ENCODE data around the gene SP100.
"Not testable (repeated sequence)": the region's sequence is repeated elsewhere in the genome, so short reads cannot be mapped to it uniquely, and the experiment has no call there.

SP100 gene

GRCh38 chr2:230416061-230416721, at the start of gene SP100:
SP100 (plus strand) TSS chr2:230416201; CDS start chr2:230416297, 96 bp downstream.
- no peak for DNase-seq (ENCODE audit: low read depth, low spot score)

DNA sequence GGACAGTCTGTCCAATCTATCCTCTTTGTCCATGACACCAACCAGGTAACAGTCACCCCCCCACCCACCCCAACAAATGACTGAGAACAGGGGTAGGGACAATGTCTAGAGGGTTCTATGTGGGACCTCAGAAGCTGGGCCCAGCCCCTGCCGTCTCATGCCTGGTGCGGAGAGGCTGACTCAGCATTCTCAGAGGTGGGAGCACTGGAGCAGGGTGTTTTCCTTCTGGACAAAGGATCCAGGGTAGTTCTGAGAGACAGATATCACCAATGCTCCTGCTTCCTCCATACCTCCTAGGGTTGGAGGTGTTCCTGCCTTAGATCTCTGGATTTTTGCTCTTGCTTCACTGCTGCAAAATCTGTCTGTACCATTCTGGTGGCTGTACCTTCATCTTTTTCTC, 33.9 kb upstream of the SP100 start:
- DNase-seq (ENCODE audit: low read depth, low spot score) = no peak

GRCh38 chr2:230383453-230383852, 32.5 kb upstream of the SP100 start:
- no peak for DNase-seq (ENCODE audit: low read depth, low spot score)

DNA sequence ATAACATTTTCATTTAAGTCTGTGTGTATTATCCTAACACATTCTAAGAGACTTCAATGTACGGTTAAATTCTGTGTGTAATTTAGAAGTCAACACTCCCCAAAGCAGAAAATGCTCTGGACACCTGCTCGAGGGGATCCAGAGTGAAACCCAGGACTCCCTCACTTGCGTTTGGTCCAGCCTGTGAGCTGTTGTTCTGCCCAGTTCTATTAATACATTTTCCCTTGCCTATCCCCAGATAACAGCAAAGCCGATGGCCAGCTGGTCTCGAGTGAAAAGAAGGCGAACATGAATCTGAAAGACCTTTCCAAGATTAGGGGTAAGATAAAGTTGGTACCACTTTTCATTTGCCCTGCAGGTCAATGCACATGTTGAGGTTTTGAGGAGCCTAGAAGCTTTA, 31.0 kb upstream of the SP100 start:
- no peak for DNase-seq (ENCODE audit: low read depth, low spot score)

GRCh38 chr2:230394301-230394700, 21.7 kb upstream of the SP100 start:
- no peak for DNase-seq (ENCODE audit: low read depth, low spot score)

DNA sequence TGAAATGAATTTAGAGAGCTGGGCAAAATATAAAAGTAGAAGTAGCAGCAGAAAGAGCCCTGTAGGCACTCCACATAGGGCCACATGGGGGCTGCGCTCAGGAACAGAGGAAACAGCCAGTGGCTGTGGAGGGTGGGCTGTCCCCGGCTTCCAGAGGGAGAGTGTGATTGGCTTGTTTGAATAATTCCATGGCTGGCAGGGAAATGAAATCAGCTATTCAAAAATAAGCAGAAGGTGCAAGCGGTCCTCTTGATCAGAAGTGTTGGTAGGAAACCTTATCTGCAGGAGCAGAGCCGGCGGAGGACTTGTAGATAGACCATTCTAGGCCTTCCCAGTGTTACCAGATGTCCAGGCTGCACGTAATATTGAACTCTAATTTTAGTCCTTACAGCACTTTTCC, 17.3 kb upstream of the SP100 start:
- not testable (repeated sequence) for DNase-seq (ENCODE audit: low read depth, low spot score)

GRCh38 chr2:230400041-230400440, 16.0 kb upstream of the SP100 start:
- DNase-seq (ENCODE audit: low read depth, low spot score) = no peak

- DNase-seq (ENCODE audit: low read depth, low spot score) = no peak
Observed at GRCh38 chr2:230400454-230400853, 15.5 kb upstream of the SP100 start.

- DNase-seq (ENCODE audit: low read depth, low spot score) = not testable (repeated sequence)
Observed at GRCh38 chr2:230401026-230401425, 15.0 kb upstream of the SP100 start.

GRCh38 chr2:230403746-230404145, 12.3 kb upstream of the SP100 start:
- DNase-seq (ENCODE audit: low read depth, low spot score) = no peak

GRCh38 chr2:230405824-230406223, 10.2 kb upstream of the SP100 start:
- DNase-seq (ENCODE audit: low read depth, low spot score) = no peak

DNA sequence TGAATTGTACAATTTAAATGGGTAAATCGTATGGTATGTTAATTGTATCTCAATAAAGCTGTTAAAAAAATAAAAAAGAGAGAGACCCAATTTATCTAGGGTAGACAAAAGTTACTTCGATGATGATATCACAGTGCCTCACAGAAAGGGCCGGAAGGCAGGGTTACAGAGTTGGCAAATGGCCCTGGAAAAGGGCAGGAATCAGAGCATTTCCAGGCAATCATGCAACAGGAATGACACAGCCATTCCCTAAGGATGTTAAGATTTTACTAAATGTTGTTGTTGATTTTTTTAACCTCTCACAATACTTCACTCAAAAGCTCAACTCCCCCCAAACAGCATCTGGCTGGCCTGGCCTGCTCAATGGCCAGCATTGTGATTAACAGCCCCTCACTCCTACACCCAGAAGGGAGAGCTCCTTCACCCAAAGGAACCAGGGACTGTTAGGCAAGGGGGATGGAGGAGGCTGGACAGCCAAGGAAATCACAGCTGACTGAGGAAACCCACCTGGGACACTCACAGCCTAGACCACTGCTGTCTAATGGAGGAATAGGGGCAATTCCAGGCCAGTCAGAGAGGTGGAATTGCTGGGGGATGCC, 7.7 kb upstream of the SP100 start:
- DNase-seq (ENCODE audit: low read depth, low spot score) = no peak

GRCh38 chr2:230409316-230409715, 6.7 kb upstream of the SP100 start:
- DNase-seq (ENCODE audit: low read depth, low spot score) = not testable (repeated sequence)

- no peak for DNase-seq (ENCODE audit: low read depth, low spot score)
Observed at GRCh38 chr2:230410263-230410662, 5.7 kb upstream of the SP100 start.

DNA sequence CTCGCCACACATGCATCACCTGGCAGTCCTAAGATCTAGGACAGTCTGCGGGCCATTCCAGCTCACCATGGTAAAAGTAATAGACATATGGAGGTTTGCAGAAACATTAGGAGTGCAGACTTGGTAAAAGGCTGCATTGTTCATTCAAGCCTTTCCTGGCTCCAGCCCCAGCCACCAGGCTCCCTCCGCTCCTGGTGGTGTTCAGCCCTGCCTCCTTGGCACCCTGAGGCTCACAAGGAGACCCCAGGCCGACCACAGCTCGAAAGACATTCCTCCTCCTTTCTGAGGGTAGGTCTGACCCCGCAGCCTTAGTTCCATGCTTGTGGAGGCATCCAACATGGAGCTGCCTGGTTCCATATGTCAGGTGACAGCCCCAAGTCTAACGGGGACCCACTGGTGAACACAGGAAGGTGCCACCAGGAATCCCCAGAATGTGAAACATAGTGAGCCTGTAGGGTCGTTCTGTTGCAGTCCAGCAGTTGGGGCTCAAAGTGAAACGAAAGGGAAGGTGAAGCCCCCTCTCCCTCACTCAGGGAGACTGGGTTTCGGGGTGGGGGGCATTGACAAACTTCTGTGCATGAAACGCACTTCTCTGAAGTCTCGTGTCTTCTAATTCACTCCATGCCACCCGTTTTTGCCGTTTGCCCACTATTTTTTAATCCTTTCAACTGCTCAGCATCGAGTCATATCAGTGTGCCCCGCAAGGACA, 5.0 kb upstream of the SP100 start:
- DNase-seq (ENCODE audit: low read depth, low spot score) = no peak

GRCh38 chr2:230411570-230412370, 4.2 kb upstream of the SP100 start:
- no peak for DNase-seq (ENCODE audit: low read depth, low spot score)

GRCh38 chr2:230412371-230412711, 3.7 kb upstream of the SP100 start:
- DNase-seq (ENCODE audit: low read depth, low spot score) = no peak

- DNase-seq (ENCODE audit: low read depth, low spot score) = no peak
Observed at GRCh38 chr2:230412846-230413245, 3.2 kb upstream of the SP100 start.

DNA sequence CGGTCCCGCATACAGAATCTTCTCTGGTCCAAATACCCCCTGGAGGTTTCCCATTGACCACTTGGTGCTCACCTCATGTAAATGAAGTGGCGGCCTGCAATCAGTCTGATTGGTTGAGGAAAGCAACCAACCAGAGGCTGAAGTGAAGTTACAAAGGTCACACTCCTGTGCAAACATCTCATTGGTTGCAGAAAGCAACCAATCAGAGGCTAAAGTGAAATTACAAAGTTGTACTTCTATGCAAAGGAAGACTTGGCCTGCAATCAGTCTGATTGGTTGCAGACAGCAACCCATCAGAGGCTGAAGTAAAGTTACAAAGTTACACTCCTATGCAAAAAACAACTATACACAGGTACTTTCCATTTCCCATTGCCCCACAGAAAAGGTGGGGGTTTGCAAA, 2.5 kb upstream of the SP100 start:
- DNase-seq (ENCODE audit: low read depth, low spot score) = no peak

GRCh38 chr2:230414302-230414701, 1.7 kb upstream of the SP100 start:
- no peak for DNase-seq (ENCODE audit: low read depth, low spot score)

GRCh38 chr2:230417436-230417835, 1.4 kb downstream of the SP100 start:
- DNase-seq (ENCODE audit: low read depth, low spot score) = no peak

DNA sequence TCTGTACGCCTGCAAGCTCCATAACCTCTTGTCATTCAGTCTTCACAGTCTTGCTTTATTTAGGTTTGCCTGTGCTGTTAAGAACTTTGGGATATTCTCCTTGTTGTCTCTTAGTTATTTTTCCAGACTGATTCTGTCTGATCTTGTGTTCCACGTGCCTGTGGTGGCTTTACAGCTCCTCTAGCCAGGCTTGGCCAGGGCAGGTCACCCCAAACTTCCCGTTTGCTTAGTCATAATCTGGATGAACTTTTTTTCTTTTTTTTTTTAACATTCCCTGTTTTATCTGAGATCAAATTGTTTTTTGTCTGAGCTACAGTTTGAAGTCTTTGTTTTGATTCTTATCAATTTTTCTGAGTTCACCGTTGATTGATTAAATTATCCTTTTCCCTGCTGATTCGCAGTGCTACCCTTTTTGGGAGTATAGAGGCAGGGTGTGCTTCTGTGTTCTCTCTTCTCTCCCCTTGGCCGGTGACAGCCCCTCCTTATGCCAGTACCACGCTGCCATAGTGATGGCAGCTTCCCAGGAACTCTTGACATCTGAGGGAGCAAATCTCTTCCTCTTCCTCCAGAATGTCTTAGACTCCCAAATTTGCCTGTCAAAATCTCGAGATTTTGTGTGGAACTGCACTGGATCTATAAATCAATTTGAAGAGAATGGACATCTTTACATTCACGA, 2.5 kb downstream of the SP100 start:
- DNase-seq (ENCODE audit: low read depth, low spot score) = no peak
